ENCODE data around the gene NUPR1.
"Not testable (repeated sequence)": the region's sequence is repeated elsewhere in the genome, so short reads cannot be mapped to it uniquely, and the experiment has no call there.

The NUPR1 gene

DNA sequence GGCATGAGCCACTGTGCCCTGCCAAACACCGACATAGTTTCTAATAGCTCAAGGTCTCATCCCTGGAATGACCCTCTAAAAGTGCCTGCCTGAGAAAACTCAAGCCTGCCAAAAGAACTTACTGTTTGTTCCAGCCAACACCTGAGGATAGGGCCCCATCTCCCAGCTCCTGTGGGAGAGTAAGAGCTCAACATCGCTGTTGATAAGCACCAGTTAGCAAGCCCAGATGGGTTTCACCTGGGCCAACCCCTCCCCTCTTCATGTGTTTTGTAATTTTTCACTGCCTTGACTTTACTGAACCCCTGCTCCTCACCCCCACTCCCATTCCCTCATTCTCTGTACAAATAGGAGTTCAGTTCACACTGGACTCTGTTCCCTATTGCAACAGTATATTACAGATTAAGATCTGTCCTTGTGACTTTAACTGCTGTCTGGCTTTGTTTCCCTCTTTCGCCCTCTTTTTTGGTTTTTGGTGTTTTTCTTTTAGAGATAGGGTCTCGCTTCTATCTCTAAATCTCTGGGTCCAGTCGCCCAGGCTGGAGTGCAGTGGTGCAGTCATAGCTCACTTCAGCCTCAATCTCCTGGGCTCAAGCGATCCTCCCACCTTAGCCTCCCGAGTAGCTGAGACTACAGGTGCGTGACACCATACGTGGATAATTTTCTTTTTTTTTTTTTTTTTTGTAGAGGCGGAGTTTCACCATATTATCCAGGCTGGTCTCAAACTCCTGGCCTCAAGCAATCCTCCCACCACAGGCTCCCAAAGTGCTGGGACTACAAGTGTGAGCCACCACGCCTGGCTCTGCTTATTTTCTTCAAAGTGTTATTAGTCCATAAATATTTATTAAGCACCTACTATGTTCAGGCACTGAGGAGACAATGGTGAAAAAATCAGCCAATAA is 12.3 kb downstream of the NUPR1 start:
- DNase-seq (ENCODE audit: low spot score), result no peak

DNA sequence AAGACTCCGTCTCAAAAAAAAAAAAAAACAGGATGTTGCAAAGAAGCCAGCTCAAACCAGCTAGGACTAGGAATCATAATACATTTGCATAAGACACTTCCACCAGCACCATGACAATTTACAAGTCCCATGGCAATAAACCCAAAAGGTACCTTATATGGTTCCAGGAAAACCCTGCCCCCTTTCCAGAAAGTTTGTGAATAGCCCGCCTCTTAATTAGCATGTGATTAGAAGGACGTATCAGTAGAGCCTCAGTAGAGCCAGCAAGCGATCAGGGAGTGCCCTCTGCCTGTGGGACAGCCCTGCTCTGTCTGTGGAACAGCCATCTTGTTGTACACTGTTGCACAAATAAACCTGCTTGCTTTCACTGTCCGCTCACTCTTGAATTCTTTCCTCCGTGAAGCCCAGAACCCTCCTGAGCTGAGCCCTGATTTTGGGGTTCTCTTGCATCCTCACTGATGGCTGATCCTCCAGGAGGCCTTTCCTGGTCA is 14.0 kb downstream of the NUPR1 start:
- no peak for DNase-seq (ENCODE audit: low spot score)

DNA sequence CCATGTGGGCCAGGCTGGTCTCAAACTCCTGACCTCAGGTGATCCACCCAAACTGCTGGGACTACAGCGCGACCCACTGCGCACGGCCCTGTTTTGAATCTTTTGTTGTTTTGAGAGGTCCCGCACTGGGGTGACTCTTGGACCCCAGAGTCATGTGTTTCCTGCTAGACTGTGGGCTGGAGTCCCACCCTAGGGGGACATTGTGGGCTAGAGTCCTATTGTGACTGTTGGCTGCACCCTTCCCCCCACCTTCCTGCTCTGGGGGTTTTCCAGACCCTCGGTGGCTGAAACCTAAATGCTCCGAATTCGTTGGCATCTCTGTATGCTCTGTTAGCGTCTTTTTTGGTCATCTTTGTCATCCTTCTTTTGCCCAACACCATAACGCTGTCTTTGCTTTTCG is 16.0 kb downstream of the NUPR1 start:
- no peak for DNase-seq (ENCODE audit: low spot score)

DNA sequence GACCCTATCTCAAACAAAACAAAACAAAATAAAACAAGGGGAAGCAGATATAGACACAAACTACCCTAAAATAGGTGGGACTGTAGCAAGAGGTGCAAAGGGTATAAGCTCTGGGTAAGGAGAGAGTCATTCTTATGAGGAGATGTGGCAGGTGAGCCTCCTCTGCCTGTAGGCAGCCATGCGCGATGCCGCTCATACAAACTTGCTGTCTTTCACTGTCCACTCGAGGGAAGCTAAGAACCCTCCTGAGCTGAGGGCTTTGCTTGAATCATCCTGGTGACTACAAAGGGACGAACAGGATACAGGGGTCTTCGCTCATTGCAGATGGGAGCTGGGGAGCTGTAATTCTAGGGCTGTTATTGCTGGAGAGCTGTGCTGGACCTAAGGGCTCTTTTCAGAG is 17.3 kb downstream of the NUPR1 start:
- DNase-seq (ENCODE audit: low spot score), result no peak

DNA sequence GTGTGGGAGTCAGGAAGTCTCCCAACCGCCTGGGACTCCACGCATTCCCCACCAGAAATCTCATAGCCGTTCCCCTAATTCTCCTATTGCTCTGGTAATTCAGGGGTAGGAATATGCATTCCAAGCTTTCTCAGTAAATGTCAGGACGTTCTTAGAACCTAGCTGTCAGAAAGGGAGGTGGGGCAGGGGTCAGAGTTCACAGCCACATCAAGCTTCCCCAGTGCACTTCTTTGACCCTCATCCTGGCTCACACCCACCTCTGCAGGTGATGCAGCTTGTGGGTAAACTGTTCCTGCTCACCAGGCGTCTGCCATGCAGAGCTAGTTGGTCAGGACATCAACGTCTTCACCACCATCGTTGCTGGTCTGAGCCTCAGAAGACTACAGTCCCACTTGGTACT is 18.1 kb downstream of the NUPR1 start:
- DNase-seq (ENCODE audit: low spot score), result no peak

DNA sequence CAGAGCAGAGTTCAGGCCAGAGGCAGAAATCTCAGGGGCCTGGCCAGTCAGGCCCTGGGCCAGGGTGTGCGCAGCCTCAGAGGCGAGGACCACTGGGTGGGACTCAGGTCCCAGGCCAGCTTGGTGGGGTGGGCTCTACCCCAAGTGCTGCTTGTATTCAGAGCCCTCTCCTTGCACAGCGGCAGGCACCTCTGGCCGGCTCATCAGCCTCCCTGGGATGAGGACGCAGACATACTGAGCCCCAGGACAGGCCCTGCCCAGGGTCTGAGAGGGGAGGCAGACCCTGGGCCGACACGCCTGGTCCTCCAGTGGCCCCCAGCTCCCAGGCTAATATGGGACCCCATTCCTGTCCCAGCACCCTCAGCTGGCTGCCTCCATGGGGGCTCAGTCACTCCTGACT is 24.5 kb downstream of the NUPR1 start:
- DNase-seq (ENCODE audit: low spot score), result no peak

DNA sequence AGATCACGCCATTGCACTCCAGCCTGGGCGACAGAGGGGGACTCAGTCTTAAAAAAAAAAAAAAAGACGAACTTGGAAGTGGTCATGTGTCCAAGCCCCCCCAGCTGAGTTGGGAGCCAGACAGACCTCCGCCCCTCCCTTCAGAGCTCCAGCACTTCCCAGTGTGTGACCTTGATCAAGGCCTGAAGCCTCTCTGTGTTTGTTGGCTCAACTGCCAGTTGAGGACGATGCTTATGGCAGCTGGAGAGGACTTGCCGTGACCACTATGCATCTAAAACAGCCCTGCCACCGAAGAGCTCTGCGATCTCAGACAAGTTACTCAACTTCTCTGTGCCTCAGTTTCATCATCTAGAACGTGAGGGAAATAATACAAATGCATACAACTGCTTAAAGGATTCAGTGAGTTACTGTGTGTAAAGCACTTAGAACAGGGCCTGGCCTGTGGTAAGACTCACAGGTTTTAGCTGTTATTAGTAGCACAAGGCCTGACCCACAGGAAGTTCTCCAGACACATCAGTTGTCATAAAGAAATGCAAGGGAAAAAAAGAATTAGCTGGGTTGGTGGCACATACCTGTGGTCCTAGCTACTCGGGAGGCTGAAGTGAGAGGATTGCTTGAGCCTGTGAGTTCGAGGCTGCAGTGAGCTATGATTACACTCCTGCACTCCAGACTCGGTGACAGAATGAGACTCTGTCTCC is 25.1 kb downstream of the NUPR1 start:
- DNase-seq (ENCODE audit: low spot score), result no peak

DNA sequence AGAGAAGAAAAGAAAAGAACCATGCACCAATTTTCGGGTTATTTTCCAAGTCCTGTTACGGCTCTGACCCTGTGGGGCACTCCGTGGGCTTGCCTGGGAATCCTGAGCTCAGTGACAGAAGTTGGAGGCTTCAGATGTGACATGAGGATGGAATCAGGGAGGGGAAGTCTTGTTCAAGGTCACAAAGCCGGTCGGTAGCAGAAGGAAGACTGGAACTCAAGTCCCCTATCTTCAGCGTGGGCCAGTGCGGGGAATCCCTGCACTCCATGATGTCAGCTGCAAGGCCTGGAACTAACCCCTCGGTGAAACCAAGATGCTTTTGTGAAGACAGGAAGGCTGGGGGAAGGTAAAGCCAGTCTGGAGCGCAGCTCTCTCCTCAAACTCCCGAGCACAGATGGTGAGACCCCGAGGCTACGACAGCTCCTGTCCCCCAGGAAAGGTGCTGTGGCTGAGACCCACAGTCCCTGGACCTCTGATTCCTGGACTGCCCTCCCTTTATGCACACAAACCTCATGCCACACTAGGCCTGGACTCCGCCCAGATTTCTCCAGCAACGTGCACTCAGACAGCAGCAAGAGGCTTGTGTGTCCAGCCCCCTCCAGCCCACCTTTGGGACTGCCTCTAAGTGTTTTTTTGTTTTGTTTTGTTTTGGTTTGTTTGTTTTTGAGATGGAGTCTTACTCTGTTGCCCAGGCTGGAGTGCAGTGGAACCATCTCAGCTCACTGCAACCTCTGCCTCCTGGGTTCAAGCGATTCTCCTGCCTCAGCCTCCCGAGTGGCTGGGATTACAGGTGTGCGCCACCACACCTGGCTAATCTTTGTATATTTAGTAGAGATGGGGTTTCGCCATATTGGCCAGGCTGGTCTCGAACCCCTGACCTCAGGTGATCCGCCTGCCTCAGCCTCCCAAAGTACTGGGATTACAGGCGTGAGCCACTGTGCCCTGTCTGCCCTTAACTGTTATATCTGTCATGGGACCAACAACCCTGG is 26.7 kb downstream of the NUPR1 start:
- DNase-seq (ENCODE audit: low spot score), result no peak

DNA sequence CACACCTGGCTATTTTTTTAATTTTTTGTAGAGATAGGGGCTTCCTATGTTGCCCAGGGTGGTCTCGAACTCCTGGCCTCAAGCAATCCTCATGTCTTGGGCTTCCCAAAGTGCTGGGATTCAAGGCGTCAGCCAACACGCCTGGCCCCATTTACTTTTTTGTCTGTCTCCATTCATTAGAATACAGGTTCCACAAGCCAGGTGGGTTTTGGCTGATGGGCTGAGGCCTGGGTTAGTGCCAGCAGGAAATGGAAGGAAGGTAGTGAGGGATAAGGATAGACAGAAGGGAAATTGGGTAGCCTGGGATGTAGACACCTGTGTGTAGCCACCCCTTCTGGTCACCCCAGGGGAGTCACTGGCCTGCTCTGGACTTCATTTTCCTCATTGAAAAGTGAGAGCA is 27.7 kb downstream of the NUPR1 start:
- DNase-seq (ENCODE audit: low spot score), result no peak

DNA sequence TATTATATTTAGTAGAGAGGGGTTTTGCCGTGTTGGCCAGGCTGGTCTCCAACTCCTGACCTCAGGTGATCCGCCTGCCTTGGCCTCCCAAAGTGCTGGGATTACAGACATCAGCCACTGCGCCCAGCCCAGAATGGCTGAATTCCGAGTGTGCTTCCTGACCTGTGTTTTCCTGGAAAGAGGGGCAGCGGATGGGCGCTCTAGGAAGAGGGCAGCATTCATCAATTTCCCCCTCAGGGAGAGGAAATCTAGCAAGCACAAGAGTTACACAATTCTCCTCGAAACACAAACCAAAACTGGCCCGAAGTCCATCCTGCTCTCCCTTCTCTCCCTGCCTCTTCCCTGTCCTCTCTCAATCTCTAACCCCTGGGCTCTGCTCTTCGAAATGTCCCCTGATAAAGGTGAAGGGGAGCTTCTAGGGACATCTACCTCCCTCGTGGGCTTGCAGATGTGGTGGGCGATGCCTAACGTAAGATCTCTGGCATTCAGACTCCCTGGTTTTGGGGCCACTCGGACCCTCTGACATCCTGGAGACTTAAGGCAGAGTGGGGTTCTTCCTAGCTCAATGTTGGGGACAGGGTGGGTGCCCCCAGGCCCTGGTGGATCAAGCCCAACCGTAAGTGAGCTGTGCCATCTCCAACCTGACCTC is 33.2 kb downstream of the NUPR1 start:
- DNase-seq (ENCODE audit: low spot score), result no peak

DNA sequence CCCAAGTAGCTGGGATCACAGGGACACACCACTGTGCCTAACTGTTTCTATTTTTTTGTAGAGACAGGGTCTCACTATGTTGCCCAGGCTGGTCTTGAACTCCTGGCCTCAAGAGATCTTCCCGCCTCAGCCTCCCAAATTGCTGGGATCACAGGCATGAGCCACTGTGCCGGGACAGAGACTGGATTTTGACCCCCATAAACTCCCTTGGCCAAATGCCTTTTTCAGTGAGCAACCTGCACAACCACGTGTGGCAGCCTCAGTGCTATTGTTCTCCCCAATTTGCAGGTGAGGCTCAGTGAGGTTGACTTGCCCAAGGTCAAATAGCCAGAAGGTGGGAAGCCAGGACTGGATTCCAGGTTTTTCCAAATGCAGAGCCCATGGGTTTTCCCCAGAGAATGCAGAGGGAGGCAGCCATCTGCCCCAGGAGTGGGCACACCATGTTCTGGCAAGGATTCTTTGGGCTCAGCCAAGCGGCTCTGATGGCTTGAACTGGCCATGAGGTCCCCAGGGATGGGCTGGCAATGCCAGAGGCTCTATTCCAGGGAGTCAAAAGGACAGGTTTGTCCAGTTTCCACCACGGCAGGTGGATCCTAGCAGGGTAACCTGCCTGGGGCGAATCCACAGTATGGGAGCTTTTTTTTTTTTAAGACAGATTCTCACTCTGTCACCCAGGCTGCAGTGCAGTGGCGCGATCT is 33.9 kb downstream of the NUPR1 start:
- DNase-seq (ENCODE audit: low spot score), result no peak

DNA sequence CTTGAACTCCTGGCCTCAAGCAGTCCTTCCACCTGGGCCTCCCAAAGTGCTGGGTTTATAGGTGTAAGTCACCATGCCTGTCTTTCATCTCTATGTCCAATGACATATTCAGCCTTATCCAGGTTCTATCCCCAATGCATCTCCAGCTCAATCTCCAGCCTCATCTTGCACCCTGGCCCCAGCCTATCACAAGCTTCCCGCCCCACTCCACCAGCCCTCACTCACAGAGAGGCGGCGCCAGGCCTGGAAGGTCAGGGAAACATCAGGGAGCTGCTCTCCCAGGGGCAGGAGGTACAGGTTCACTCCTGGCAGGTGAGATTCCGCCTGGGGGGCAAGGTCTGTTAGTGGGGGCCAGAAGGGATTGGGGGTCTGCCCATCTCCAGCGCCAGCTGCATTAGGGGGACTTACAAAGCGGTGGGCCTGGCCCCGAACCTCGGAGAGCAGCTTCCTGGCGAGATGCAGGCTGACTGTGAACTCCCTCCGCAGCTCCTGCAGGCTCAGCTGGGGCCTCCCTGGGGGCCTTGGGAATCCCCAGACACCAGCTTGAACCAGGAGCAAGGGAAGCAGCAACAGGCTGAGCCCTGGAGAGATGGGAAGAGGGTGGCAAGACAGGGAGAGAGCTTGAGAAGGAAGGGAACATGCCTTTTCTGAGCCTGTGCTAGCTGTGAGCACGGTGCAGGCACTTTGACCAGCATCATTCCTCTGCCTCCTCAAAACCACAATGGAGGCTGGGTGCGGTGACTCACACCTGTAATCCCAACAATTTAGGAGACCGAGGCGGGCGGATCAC is 35.1 kb downstream of the NUPR1 start:
- DNase-seq (ENCODE audit: low spot score), result no peak

DNA sequence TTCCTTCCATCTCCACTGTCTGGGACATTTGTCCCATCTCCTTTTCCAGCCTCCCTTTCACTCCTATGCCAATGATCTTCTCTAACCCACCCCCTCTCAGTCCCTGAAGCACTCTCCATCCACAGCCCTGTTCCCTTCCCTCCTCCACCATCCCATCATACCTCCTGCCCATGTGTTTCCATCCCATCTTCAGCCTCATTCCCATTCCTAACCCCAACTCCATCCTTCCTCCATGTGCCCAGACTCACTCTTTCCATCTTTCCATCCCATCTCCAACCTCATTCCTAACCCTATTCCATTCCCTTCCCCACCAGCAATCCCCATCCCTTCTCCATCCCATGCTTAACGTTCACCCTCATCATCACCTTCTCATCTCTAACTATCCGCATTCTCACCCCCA is 36.5 kb downstream of the NUPR1 start:
- DNase-seq (ENCODE audit: low spot score), result no peak

DNA sequence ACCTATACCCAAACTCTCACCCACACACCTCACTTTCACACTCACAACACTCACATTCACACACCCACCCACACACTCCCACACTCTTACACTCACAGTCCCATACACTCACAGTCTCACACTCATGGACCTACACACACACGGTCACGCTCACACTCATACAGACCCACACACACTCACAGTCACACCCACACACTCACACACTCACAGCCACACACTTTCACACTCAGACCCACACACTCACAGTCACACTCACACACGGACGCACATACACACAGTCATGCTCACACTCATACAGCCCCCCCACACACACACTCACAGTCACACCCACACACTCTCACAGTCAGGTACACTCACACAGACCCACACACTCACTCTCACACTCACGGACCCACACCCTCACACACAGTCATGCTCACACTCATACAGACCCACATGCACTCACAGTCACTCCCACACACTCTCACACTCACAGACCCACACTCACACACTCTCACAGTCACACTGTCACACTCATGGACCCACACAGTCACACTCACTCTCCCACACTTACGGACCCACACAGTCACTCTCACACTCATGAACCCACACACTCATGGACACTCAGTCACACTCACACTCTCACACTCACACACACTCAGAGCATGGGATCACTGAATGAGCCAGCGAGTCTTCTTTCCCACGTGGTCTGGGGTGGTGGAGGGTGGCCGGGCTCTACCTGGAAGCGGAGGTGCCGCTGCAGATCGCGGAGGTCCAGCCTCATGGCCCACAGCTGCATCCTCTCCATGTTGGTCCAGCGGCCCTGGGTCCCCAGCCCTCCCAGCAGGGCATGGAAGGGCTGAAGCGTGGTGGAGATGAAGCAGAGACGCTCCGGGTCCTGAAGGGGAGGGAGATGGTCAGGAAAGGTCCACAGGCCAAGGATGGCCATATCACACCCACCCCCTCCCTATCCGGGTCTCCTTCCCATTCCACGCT is 37.2 kb downstream of the NUPR1 start:
- no peak for DNase-seq (ENCODE audit: low spot score)

DNA sequence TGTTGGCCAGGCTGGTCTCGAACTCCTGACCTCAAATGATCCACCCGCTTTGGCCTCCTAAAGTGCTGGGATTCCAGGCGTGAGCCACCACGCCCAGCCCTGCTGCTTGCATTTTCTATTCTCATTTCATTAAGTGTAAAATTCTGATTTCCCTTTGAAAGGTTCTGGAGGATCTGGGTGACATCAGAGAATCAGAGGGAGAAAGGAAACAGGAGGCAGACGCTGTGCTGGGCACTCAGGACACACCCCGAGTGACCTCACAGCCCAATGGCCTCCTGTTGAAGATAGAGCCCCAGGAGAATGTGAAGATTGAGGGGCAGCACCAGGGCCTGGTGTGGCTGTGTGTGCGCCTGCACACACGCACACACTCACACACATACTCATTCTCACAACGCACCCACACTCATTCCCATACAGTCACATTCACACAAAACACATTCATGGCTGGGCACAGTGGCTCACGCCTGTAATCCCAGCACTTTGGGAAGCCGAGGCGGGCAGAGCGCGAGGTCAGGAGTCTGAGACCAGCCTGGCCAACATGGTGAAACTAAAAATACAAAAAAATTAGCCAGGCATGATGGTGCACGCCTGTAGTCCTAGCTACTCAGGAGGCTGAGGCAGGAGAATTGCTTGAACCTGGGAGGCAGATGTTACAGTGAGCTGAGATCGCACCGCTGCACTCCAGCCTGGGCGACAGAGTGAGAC is 38.1 kb downstream of the NUPR1 start:
- not testable (repeated sequence) for DNase-seq (ENCODE audit: low spot score)

DNA sequence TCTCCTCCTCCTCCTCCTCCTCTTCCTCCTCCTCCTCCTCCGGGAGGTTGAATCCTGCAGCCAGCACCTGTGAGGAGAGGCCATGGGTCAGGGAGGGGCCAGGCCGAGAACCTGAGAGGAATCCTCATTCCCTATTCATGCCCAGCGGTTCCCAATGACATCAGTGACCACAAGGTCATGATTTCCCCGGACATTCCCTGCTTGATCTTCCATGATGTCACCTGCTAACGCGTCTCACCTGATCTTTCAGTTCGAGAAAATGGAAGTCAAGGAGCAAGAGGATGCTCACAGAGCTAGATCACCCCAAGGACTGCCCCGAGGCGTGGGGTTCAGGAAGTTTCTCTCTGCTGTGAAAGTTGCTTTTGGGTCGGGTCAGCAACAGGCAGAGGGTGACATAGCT is 38.9 kb downstream of the NUPR1 start:
- DNase-seq (ENCODE audit: low spot score), result no peak

DNA sequence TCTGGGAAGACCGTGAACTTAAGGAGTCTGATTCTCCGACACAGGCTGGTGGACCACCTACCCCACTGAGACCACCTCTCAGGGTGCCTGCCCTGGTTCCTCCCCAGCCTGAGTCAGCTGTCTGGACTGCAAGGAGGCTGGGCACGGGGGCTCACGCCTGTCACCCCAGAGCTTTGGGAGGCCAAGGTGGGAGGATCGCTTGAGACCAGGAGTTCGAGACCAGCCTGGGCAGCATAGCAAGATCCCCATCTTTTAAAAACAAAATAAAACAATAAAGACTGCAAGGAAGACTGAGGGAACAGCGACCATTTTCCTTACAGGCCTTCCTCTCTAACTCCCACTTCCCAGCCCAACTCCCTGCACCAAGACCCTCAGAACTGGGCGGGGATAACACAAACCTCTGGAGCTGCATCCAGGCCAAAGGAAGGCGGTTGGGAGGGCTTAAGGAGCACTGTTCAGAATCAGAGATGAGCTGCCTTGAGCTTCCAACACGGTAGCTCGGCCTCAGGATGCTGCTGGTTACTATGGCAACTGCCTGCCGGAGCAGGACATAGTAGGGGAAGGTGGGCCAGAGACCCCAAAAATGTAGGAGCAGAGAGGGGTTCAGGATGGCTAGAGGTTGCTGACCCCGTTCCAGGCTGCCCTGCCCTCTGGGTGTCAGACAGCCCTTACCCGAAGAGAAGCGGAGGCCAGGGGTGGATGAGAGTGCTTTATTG is 40.0 kb downstream of the NUPR1 start:
- no peak for DNase-seq (ENCODE audit: low spot score)

All from LoVo (cell line).